H9 (cell line): Measurements from ENCODE around the gene TNRC6C. TPM values are rescaled to one million over a fixed set of nuclear protein-coding genes. Genes with fewer than 3 reads are reported as not detected.

ENCODE experiments used
- DNase-seq: peaks from one replicate; pipeline ENCODE4 v3.0.0-alpha.2; 2017
- H2AFZ ChIP-seq: one replicate; pipeline ENCODE4 v1.6.1; 2013; ENCODE audit warnings: mild to moderate bottlenecking, low read length, control low read depth, moderate library complexity
- H2AK5ac ChIP-seq: 2 replicates; pipeline ENCODE4 v1.6.1; 2013; ENCODE audit warnings: low read length, control low read depth, mixed read lengths; ENCODE audit not compliant: insufficient read length
- H2BK120ac ChIP-seq: one replicate; pipeline ENCODE4 v1.6.1; 2013; ENCODE audit warnings: low read depth, mild to moderate bottlenecking, low read length, control low read depth, inconsistent platforms; ENCODE audit not compliant: poor library complexity, severe bottlenecking
- H2BK12ac ChIP-seq: 2 replicates; pipeline ENCODE4 v1.6.1; 2013; ENCODE audit warnings: low read length, control low read depth, mixed read lengths, low read depth; ENCODE audit not compliant: insufficient read length
- H2BK15ac ChIP-seq: 2 replicates; pipeline ENCODE4 v1.6.1; 2013; ENCODE audit warnings: low read depth, low read length, control low read depth
- H2BK20ac ChIP-seq: one replicate; pipeline ENCODE4 v1.6.1; 2013; ENCODE audit warnings: low read depth, mild to moderate bottlenecking, low read length, control low read depth, inconsistent platforms; ENCODE audit not compliant: poor library complexity, severe bottlenecking
- H2BK5ac ChIP-seq: 2 replicates; pipeline ENCODE4 v1.6.1; 2013; ENCODE audit warnings: low read length, control low read depth, mixed read lengths; ENCODE audit not compliant: insufficient read length
- H3K14ac ChIP-seq: 2 replicates; pipeline ENCODE4 v1.6.1; 2013; ENCODE audit warnings: low read length, control low read depth; ENCODE audit not compliant: insufficient read depth
- H3K18ac ChIP-seq: 2 replicates; pipeline ENCODE4 v1.6.1; 2013; ENCODE audit warnings: low read depth, mild to moderate bottlenecking, mixed read lengths, low read length, control low read depth; ENCODE audit not compliant: insufficient read length
- H3K23ac ChIP-seq: 2 replicates; pipeline ENCODE4 v1.6.1; 2013; ENCODE audit warnings: low read length, control low read depth, mixed read lengths, low read depth; ENCODE audit not compliant: insufficient read length
- H3K23me2 ChIP-seq: 2 replicates; pipeline ENCODE4 v1.6.1; 2013; ENCODE audit warnings: low read depth, mild to moderate bottlenecking, mixed read lengths, low read length, control low read depth; ENCODE audit not compliant: insufficient read length, poor library complexity, severe bottlenecking
- H3K27ac ChIP-seq: 2 replicates; pipeline ENCODE4 v1.5.1; 2013; ENCODE audit warnings: low read length, control low read depth, mixed read lengths, low read depth; ENCODE audit not compliant: insufficient read length
- H3K27me3 ChIP-seq: 2 replicates; pipeline ENCODE4 v1.6.1; 2013; ENCODE audit warnings: low read length, control low read depth, inconsistent platforms; ENCODE audit not compliant: insufficient read depth
- H3K4ac ChIP-seq: 2 replicates; pipeline ENCODE4 v1.6.1; 2013; ENCODE audit warnings: low read depth, mild to moderate bottlenecking, control low read depth, inconsistent platforms, low read length, moderate library complexity
- H3K4me1 ChIP-seq: 2 replicates; pipeline ENCODE4 v1.6.1; 2013; ENCODE audit warnings: low read length, control low read depth, inconsistent platforms; ENCODE audit not compliant: insufficient read depth
- H3K4me2 ChIP-seq: 2 replicates; pipeline ENCODE4 v1.6.1; 2013; ENCODE audit warnings: low read length, control low read depth, mixed read lengths; ENCODE audit not compliant: insufficient read length, insufficient read depth
- H3K56ac ChIP-seq: 2 replicates; pipeline ENCODE4 v1.6.1; 2013; ENCODE audit warnings: low read depth, mild to moderate bottlenecking, mixed read lengths, low read length, control low read depth; ENCODE audit not compliant: insufficient read length
- H3K79me1 ChIP-seq: 2 replicates; pipeline ENCODE4 v1.6.1; 2013; ENCODE audit warnings: low read depth, mild to moderate bottlenecking, moderate library complexity, low read length, control low read depth, inconsistent platforms; ENCODE audit not compliant: insufficient read depth, poor library complexity, severe bottlenecking
- H3K79me2 ChIP-seq: 2 replicates; pipeline ENCODE4 v1.6.1; 2013; ENCODE audit warnings: low read length, control low read depth, inconsistent platforms; ENCODE audit not compliant: insufficient read depth
- H3K9ac ChIP-seq: 2 replicates; pipeline ENCODE4 v1.6.1; 2013; ENCODE audit warnings: low read length, control low read depth, mixed read lengths; ENCODE audit not compliant: insufficient read length; ENCODE audit errors: extremely low read depth
- H3K9me3 ChIP-seq: one replicate; pipeline ENCODE4 v1.6.1; 2013; ENCODE audit warnings: low read depth, low read length, inconsistent platforms; ENCODE audit not compliant: control insufficient read depth
- H3T11ph ChIP-seq: one replicate; pipeline ENCODE4 v1.6.1; 2013; ENCODE audit warnings: mild to moderate bottlenecking, low read length, control low read depth, inconsistent platforms
- H4K20me1 ChIP-seq: one replicate; pipeline ENCODE4 v1.6.1; 2013; ENCODE audit not compliant: control insufficient read depth, insufficient read length, insufficient read depth
- H4K5ac ChIP-seq: 2 replicates; pipeline ENCODE4 v1.6.1; 2013; ENCODE audit warnings: low read depth, mild to moderate bottlenecking, mixed read lengths, low read length, control low read depth; ENCODE audit not compliant: insufficient read length
- H4K8ac ChIP-seq: replicated peaks from 2 replicates; pipeline ENCODE4 v1.6.1; 2013; ENCODE audit warnings: low read length, control low read depth, mixed read lengths, low read depth; ENCODE audit not compliant: insufficient read length
- H4K91ac ChIP-seq: 2 replicates; pipeline ENCODE4 v1.6.1; 2013; ENCODE audit warnings: low read depth, mild to moderate bottlenecking, moderate library complexity, mixed read lengths, low read length, control low read depth; ENCODE audit not compliant: insufficient read length
- H3K27ac Mint-ChIP-seq, 3 experiments: 2 replicates in 2 of 3; 3 replicates in 1 of 3; pipeline ENCODE4 v1.8.0; 2020 to 2021; ENCODE audit warnings: mixed read lengths in 3 of 3, mild to moderate bottlenecking in 1 of 3, moderate library complexity in 1 of 3
- H3K27me3 Mint-ChIP-seq: 2 replicates; pipeline ENCODE4 v1.8.0; 2021; ENCODE audit warnings: low read depth, mild to moderate bottlenecking, moderate library complexity, mixed read lengths
- H3K36me3 Mint-ChIP-seq, 3 experiments: 2 replicates in 2 of 3; 3 replicates in 1 of 3; pipeline ENCODE4 v1.8.0; 2020 to 2021; ENCODE audit warnings: low read depth in 3 of 3, mixed read lengths in 3 of 3; ENCODE audit not compliant: insufficient read depth in 1 of 3
- H3K4me1 Mint-ChIP-seq, 2 experiments: 2 replicates each; pipeline ENCODE4 v1.8.0; 2020; ENCODE audit warnings: mixed read lengths in 2 of 2
- H3K4me3 Mint-ChIP-seq, 2 experiments: 2 replicates in 1 of 2; 3 replicates in 1 of 2; pipeline ENCODE4 v1.8.0; 2020 to 2021; ENCODE audit warnings: mild to moderate bottlenecking in 2 of 2, mixed read lengths in 2 of 2, moderate library complexity in 1 of 2
- H3K9me3 Mint-ChIP-seq, 2 experiments: 2 replicates in 1 of 2; 3 replicates in 1 of 2; pipeline ENCODE4 v1.8.0; 2020; ENCODE audit warnings: mild to moderate bottlenecking in 2 of 2, mixed read lengths in 2 of 2, moderate library complexity in 1 of 2
- CTCF ChIP-seq: fragments of 200-600 bp; sonication (generic); conservative IDR thresholded peaks from 3 replicates; pipeline ENCODE4 v1.8.0; 2021; ENCODE audit warnings: antibody characterized with exemption, mild to moderate bottlenecking
- WGBS: extraction: QIAGEN DNeasy Blood & Tissue Kit; methylation state at CpG from one replicate; pipeline ENCODE4 v1.1.7; 2013; ENCODE audit warnings: missing lambda C conversion rate, low lambda C conversion rate, mixed read lengths; ENCODE audit not compliant: insufficient read length; ENCODE audit errors: extremely low coverage; 5-methylcytosine and 5-hydroxymethylcytosine counted together
- total RNA-seq: library from RNA; stranded (reverse); gene quantifications from 2 replicates; pipeline ENCODE4 v1.2.1, GENCODE V29; 2021

TNRC6C gene
- total RNA-seq, 1 experiment from 2014 or later: 24.7 TPM

GRCh38 chr17:77999413-78000173, 41.1 kb downstream of the TNRC6C start:
- no peaks in the 10 kb centered on the region for H3K27me3 ChIP-seq
- H3K9me3 ChIP-seq: no peaks in the 10 kb centered on the region
- no peak overlapping the region for H2BK12ac ChIP-seq
- no peak overlapping the region for H4K5ac ChIP-seq
- H3K79me2 ChIP-seq: peaks cover 5% of the 10 kb centered on the region; the same call in 1 of the 2 replicates
- H3K56ac ChIP-seq: no peak overlapping the region
- no peak overlapping the region for H3K4me2 ChIP-seq
- H3K27ac Mint-ChIP-seq: no peak overlapping the region
- WGBS: no CpG with 5 or more reads among the region's 7 CpGs
- H3K27ac ChIP-seq: no peak overlapping the region
- H3K4me3 Mint-ChIP-seq: no peak overlapping the region
- no peak overlapping the region for H3K23ac ChIP-seq
- H3T11ph ChIP-seq: no peak overlapping the region
- no peak for TF ChIP-seq CTCF
- no peak overlapping the region for H3K18ac ChIP-seq
- H4K8ac ChIP-seq: no peak overlapping the region
- H2AK5ac ChIP-seq: no peak overlapping the region
- H3K4me1 Mint-ChIP-seq: peaks cover 39 to 41% of the 10 kb centered on the region in 2 experiments
- peaks cover 2% of the 10 kb centered on the region; the same call in 1 of the 2 replicates for H3K4me1 ChIP-seq
- H2BK120ac ChIP-seq: no peak overlapping the region
- DNase-seq: no peak
- no peak overlapping the region for H3K9ac ChIP-seq
- H3K23me2 ChIP-seq: no peaks in the 10 kb centered on the region
- H2AFZ ChIP-seq: no peak overlapping the region
- no peak overlapping the region; the same call in 1 of the 2 replicates for H3K14ac ChIP-seq
- H4K91ac ChIP-seq: no peak overlapping the region
- no peak overlapping the region for H2BK5ac ChIP-seq
- H3K79me1 ChIP-seq: peaks cover 13% of the 10 kb centered on the region
- peaks cover 0 to 6% (median 2%) of the 10 kb centered on the region in 3 experiments; a peak in 4 of 7 replicates for H3K36me3 Mint-ChIP-seq
- no peaks in the 10 kb centered on the region for H3K27me3 Mint-ChIP-seq
- no peaks in the 10 kb centered on the region for H3K9me3 Mint-ChIP-seq
- no peak overlapping the region for H3K4ac ChIP-seq
- no peaks in the 10 kb centered on the region for H4K20me1 ChIP-seq
- H2BK20ac ChIP-seq: no peak overlapping the region
- no peak overlapping the region for H2BK15ac ChIP-seq
